OCI-LY7 (cell line): Measurements from ENCODE around the gene FBXO42. TPM values are rescaled to one million over a fixed set of nuclear protein-coding genes. Genes with fewer than 3 reads are reported as not detected.

ENCODE experiments used
- BruUV-seq: library from RNA; stranded (reverse); fragments of 400-500 nt; replicated peaks from 2 replicates; lab custom pipeline; 2021; lab: Mats Ljungman, UMichigan
- CTCF ChIA-PET: fragments of 300-600 bp; sonication (Branson Sonifier 250); formaldehyde crosslinking; loops from one replicate; lab custom pipeline; 2022; ENCODE audit warnings: antibody characterized with exemption; ENCODE audit not compliant: unreplicated experiment; lab: Charles Lee
- POLR2A ChIA-PET: fragments of 300-600 bp; sonication (Branson Sonifier 250); formaldehyde crosslinking; loops from one replicate; lab custom pipeline; 2022; ENCODE audit warnings: antibody characterized with exemption; lab: Charles Lee
- DNase-seq: peaks from one replicate; pipeline ENCODE4 v3.0.0-alpha.2; 2015; ENCODE audit warnings: low spot score
- H2AFZ ChIP-seq: fragments of 200-600 bp; sonication (generic), shearing (Covaris generic); 2 replicates; pipeline ENCODE4 v1.6.1; 2014; ENCODE audit warnings: mild to moderate bottlenecking, antibody characterized with exemption, low read length, moderate library complexity
- H3K27ac ChIP-seq: fragments of 200-600 bp; sonication (generic); 2 replicates; pipeline ENCODE4 v1.5.1; 2014; ENCODE audit warnings: mixed run types, low read depth, mild to moderate bottlenecking, moderate library complexity, low read length, inconsistent platforms; ENCODE audit not compliant: poor library complexity, severe bottlenecking
- H3K36me3 ChIP-seq: fragments of 200-600 bp; sonication (generic); 2 replicates; pipeline ENCODE4 v1.6.1; 2014; ENCODE audit warnings: mild to moderate bottlenecking, antibody characterized with exemption, low read length, moderate library complexity, mixed read lengths; ENCODE audit not compliant: insufficient read depth
- H3K4me1 ChIP-seq: fragments of 200-600 bp; sonication (generic); 2 replicates; pipeline ENCODE4 v1.5.1; 2014; ENCODE audit warnings: mild to moderate bottlenecking, low read length; ENCODE audit not compliant: insufficient read depth, poor library complexity, severe bottlenecking
- H3K4me2 ChIP-seq: fragments of 200-600 bp; sonication (generic); 2 replicates; pipeline ENCODE4 v1.6.1; 2014; ENCODE audit warnings: mild to moderate bottlenecking, low read length
- H3K4me3 ChIP-seq: fragments of 200-600 bp; sonication (generic); 2 replicates; pipeline ENCODE4 v1.5.1; 2014; ENCODE audit warnings: mild to moderate bottlenecking, low read depth, low read length; ENCODE audit not compliant: poor library complexity, severe bottlenecking
- H3K79me2 ChIP-seq: fragments of 200-600 bp; sonication (generic); 2 replicates; pipeline ENCODE4 v1.6.1; 2016; ENCODE audit warnings: low read depth, mild to moderate bottlenecking, low read length, moderate library complexity, mixed read lengths; ENCODE audit not compliant: insufficient read depth
- H3K9me2 ChIP-seq: fragments of 200-600 bp; sonication (generic); 2 replicates; pipeline ENCODE4 v1.6.1; 2016; ENCODE audit warnings: mild to moderate bottlenecking, low read length, mixed read lengths; ENCODE audit not compliant: insufficient read depth
- H3K9me3 ChIP-seq: fragments of 200-600 bp; sonication (generic); 2 replicates; pipeline ENCODE4 v1.6.1; 2014; ENCODE audit warnings: mild to moderate bottlenecking, mixed run types, low read length, mixed read lengths
- H4K20me1 ChIP-seq: fragments of 200-600 bp; sonication (generic); 2 replicates; pipeline ENCODE4 v1.6.1; 2014; ENCODE audit warnings: mild to moderate bottlenecking, antibody characterized with exemption, low read length, moderate library complexity, mixed read lengths; ENCODE audit not compliant: insufficient read depth
- EZH2phosphoT487 ChIP-seq: fragments of 200-600 bp; sonication (generic); IDR thresholded peaks from 2 replicates; pipeline ENCODE4 v1.6.1; 2018; ENCODE audit warnings: low read depth, borderline replicate concordance, mild to moderate bottlenecking, mixed run types, antibody characterized with exemption, low read length, moderate library complexity, mixed read lengths
- intact Hi-C: fragments of 100-400 bp; cut with micrococcal nuclease; formaldehyde crosslinking; loops from one replicate; pipeline ENCODE4 v1.10.0; 2022; ENCODE audit not compliant: unreplicated experiment
- total RNA-seq, 2 experiments: library from RNA; depleted of rRNA in 1 of 2; stranded (reverse); fragments of >200 nt in 1 of 2; shearing (Covaris generic) in 1 of 2; gene quantifications; 2 replicates each; pipeline ENCODE4 v1.2.3, GENCODE V29; 2014 to 2022
- TF ChIP-seq, protein P1 (sequence below): fragments of 200-600 bp; sonication (generic); conservative IDR thresholded peaks from 2 replicates; pipeline ENCODE4 v1.5.1; 2014; ENCODE audit warnings: mild to moderate bottlenecking, antibody characterized with exemption, low read length, moderate library complexity, mixed read lengths

The FBXO42 gene
- total RNA-seq, 2 experiments from 2014 or later, result 20.0 to 22.9 TPM

DNA sequence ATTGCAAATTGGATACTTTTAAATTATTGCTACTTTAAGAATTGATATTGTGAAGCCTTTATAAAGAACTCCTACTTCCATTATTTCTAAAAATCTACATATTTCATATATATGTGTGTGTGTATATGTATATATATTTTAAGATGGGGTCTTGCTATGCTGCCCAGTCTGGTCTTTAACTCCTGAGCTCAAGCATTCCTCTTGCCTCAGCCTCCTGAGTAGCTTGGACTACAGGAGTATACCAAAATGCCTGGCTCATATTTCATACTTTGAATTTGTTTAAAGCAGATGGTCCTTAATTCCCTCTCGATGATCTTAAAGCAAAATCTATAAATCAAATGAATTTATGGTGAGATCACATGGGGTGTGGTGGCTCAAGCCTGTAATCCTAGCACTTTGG lies 90.2 kb downstream of the FBXO42 start:
- TF ChIP-seq EZH2phosphoT487, result no peak
- TF ChIP-seq, protein P1, sequence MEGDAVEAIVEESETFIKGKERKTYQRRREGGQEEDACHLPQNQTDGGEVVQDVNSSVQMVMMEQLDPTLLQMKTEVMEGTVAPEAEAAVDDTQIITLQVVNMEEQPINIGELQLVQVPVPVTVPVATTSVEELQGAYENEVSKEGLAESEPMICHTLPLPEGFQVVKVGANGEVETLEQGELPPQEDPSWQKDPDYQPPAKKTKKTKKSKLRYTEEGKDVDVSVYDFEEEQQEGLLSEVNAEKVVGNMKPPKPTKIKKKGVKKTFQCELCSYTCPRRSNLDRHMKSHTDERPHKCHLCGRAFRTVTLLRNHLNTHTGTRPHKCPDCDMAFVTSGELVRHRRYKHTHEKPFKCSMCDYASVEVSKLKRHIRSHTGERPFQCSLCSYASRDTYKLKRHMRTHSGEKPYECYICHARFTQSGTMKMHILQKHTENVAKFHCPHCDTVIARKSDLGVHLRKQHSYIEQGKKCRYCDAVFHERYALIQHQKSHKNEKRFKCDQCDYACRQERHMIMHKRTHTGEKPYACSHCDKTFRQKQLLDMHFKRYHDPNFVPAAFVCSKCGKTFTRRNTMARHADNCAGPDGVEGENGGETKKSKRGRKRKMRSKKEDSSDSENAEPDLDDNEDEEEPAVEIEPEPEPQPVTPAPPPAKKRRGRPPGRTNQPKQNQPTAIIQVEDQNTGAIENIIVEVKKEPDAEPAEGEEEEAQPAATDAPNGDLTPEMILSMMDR, result no peak
- ChIA-PET CTCF (no interaction called here), POLR2A (interaction anchor here (0.6 to 0.7 kb wide), 2 partner anchors 17 to 363 kb away, joined by 3 to 4 read pairs; no protein-coding TSS in a partner anchor)
- no peak overlapping the region for H3K27ac ChIP-seq
- no peak overlapping the region for H2AFZ ChIP-seq
- H3K9me2 ChIP-seq, result no peaks in the 10 kb centered on the region
- intact Hi-C loops, result no loop called here
- no TSS peak for BruUV-seq
- H4K20me1 ChIP-seq, result no peaks in the 10 kb centered on the region; the same call in 1 of the 2 replicates
- H3K9me3 ChIP-seq, result no peaks in the 10 kb centered on the region
- no peaks in the 10 kb centered on the region for H3K4me1 ChIP-seq
- no peaks in the 10 kb centered on the region for H3K36me3 ChIP-seq
- no peak overlapping the region for H3K4me2 ChIP-seq
- DNase-seq, result no peak
- no peak overlapping the region for H3K4me3 ChIP-seq
- H3K79me2 ChIP-seq, result no peaks in the 10 kb centered on the region

DNA sequence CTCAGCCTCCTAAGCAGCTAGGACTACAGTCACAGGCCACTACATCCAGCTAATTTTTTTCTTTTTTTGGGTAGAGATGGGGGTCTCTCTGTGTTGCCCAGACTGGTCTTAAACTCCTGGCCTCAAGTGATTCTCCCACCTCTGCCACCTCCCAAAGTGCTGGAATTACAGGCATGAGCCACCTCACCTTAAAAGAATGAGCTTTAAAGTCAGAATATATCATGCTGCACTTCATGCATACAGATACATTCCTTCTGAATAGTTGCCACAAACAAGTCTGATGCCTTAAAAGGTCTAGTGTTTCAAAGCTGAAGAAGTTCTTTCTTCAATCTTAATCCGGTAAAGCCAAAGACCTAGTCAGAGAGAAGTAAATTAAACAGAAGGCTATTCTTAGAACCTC lies 91.5 kb downstream of the FBXO42 start:
- Histone ChIP-seq H3K4me3 (no peak overlapping the region), H2AFZ (no peak overlapping the region), H4K20me1 (no peaks in the 10 kb centered on the region; the same call in 1 of the 2 replicates), H3K79me2 (no peaks in the 10 kb centered on the region), H3K4me2 (no peak overlapping the region), H3K9me3 (no peaks in the 10 kb centered on the region), H3K36me3 (peaks cover 3% of the 10 kb centered on the region; the same call in 1 of the 2 replicates), H3K4me1 (no peaks in the 10 kb centered on the region), H3K27ac (no peak overlapping the region), H3K9me2 (no peaks in the 10 kb centered on the region)
- TF ChIP-seq EZH2phosphoT487, result no peak
- TF ChIP-seq, protein P1, result no peak
- ChIA-PET CTCF (no interaction called here), POLR2A (interaction anchor here (0.7 kb wide), 1 partner anchor 92 kb away, joined by 4 read pairs; no protein-coding TSS in a partner anchor)
- intact Hi-C loops, result no loop called here
- no TSS peak for BruUV-seq
- DNase-seq, result no peak

DNA sequence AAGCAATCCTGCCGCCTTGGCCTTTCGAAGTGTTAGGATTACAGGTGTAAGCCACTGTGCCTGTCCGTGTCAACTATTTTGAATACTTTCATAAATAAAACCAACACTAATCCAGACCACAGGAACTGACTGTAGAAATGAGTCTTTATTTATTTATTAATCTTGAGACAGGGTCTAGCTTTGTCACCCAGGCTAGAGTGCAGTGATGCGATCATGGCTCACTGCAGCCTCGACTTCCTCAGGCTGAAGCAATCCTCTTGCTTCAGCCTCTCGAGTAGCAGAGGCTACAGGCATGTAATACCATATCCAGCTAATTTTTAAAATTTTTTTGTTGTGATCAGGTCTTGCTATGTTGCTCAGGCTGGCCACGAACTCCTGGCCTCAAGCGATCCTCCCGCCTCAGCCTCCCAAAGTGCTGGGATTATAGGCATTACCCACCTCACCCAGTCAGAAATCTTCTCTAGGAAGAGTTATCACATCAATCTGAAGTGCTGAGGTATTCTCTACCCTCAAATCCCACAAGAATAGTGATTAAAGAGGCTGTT lies 93.6 kb downstream of the FBXO42 start:
- H3K79me2 ChIP-seq, result no peaks in the 10 kb centered on the region
- H3K36me3 ChIP-seq, result peaks cover 24% of the 10 kb centered on the region
- ChIA-PET CTCF (no interaction called here), POLR2A (interaction anchor here (0.9 kb wide), 1 partner anchor 11 kb away, joined by 4 read pairs; no protein-coding TSS in a partner anchor)
- H3K9me2 ChIP-seq, result no peaks in the 10 kb centered on the region
- no peak overlapping the region for H3K27ac ChIP-seq
- DNase-seq, result no peak
- no peaks in the 10 kb centered on the region; the same call in 1 of the 2 replicates for H4K20me1 ChIP-seq
- BruUV-seq, result no TSS peak
- H3K9me3 ChIP-seq, result no peaks in the 10 kb centered on the region
- no peak overlapping the region for H2AFZ ChIP-seq
- no peak overlapping the region for H3K4me3 ChIP-seq
- H3K4me1 ChIP-seq, result no peaks in the 10 kb centered on the region
- H3K4me2 ChIP-seq, result no peak overlapping the region
- TF ChIP-seq EZH2phosphoT487, result no peak
- TF ChIP-seq, protein P1, result no peak
- intact Hi-C loops, result loop anchor here (10.0 kb wide), 1 partner anchor 56 kb away; no protein-coding TSS in a partner anchor
